Memory B cell (primary cell): ENCODE data around the gene KLHL8.
"Not testable (repeated sequence)": the region's sequence is repeated elsewhere in the genome, so short reads cannot be mapped to it uniquely, and the experiment has no call there.

Source experiments
- ATAC-seq: fragments of 150-1000 bp; cut with Tn5 transposase; 2 replicates; pipeline ENCODE4 v1.10.0; 2021; ENCODE audit warnings: low read depth, mild to moderate bottlenecking, moderate library complexity
- DNase-seq, 2 donors: peaks; one replicate each; pipeline ENCODE4 v3.0.0; 2022; ENCODE audit warnings: low spot score in 2 of 2
- H3K27ac Mint-ChIP-seq: one replicate; pipeline ENCODE4 v1.8.0; 2022; ENCODE audit warnings: mild to moderate bottlenecking, moderate library complexity, mixed read lengths
- H3K27me3 Mint-ChIP-seq: one replicate; pipeline ENCODE4 v1.8.0; 2022; ENCODE audit warnings: mixed read lengths
- H3K36me3 Mint-ChIP-seq: one replicate; pipeline ENCODE4 v1.8.0; 2022; ENCODE audit warnings: mild to moderate bottlenecking, mixed read lengths
- H3K4me1 Mint-ChIP-seq: one replicate; pipeline ENCODE4 v1.8.0; 2022; ENCODE audit warnings: mixed read lengths
- H3K4me3 Mint-ChIP-seq: one replicate; pipeline ENCODE4 v1.8.0; 2022; ENCODE audit warnings: mild to moderate bottlenecking, moderate library complexity, mixed read lengths
- H3K9me3 Mint-ChIP-seq: one replicate; pipeline ENCODE4 v1.8.0; 2022; ENCODE audit warnings: mixed read lengths

Gene KLHL8

GRCh38 chr4:87180767-87181166 is 39.7 kb downstream of the KLHL8 start:
- H3K27ac Mint-ChIP-seq: no peak overlapping the region
- DNase-seq: no peak
- H3K27me3 Mint-ChIP-seq: no peaks in the 10 kb centered on the region
- H3K9me3 Mint-ChIP-seq: no peaks in the 10 kb centered on the region
- H3K36me3 Mint-ChIP-seq: peaks cover 9% of the 10 kb centered on the region
- no peak overlapping the region for H3K4me3 Mint-ChIP-seq
- peaks cover 2% of the 10 kb centered on the region for H3K4me1 Mint-ChIP-seq
- ATAC-seq: no peak

- H3K27me3 Mint-ChIP-seq: no peaks in the 10 kb centered on the region
- no peak for DNase-seq
- no peak overlapping the region for H3K27ac Mint-ChIP-seq
- H3K4me1 Mint-ChIP-seq: peaks cover 2% of the 10 kb centered on the region
- no peak for ATAC-seq
- H3K9me3 Mint-ChIP-seq: no peaks in the 10 kb centered on the region
- H3K4me3 Mint-ChIP-seq: no peak overlapping the region
- H3K36me3 Mint-ChIP-seq: peaks cover 13% of the 10 kb centered on the region
These were observed 40.7 kb downstream of the KLHL8 start for GRCh38 chr4:87179751-87180150.

GRCh38 chr4:87174672-87175071 is 45.7 kb downstream of the KLHL8 start:
- Mint-ChIP-seq H3K4me3 (no peak overlapping the region), H3K9me3 (no peaks in the 10 kb centered on the region), H3K36me3 (peaks cover 17% of the 10 kb centered on the region), H3K27me3 (no peaks in the 10 kb centered on the region), H3K4me1 (no peaks in the 10 kb centered on the region), H3K27ac (no peak overlapping the region)
- DNase-seq (no peak), ATAC-seq (no peak)

GRCh38 chr4:87171944-87172343 is 48.5 kb downstream of the KLHL8 start:
- no peaks in the 10 kb centered on the region for H3K9me3 Mint-ChIP-seq
- no peak for DNase-seq
- ATAC-seq: no peak
- H3K4me1 Mint-ChIP-seq: no peaks in the 10 kb centered on the region
- no peak overlapping the region for H3K4me3 Mint-ChIP-seq
- H3K36me3 Mint-ChIP-seq: peaks cover 15% of the 10 kb centered on the region
- H3K27ac Mint-ChIP-seq: no peak overlapping the region
- H3K27me3 Mint-ChIP-seq: no peaks in the 10 kb centered on the region

- no peak for ATAC-seq
- Mint-ChIP-seq H3K4me1 (no peaks in the 10 kb centered on the region), H3K27ac (no peak overlapping the region), H3K9me3 (no peaks in the 10 kb centered on the region), H3K4me3 (no peak overlapping the region), H3K36me3 (peaks cover 15% of the 10 kb centered on the region), H3K27me3 (no peaks in the 10 kb centered on the region)
- no peak for DNase-seq
These were observed 54.0 kb downstream of the KLHL8 start for GRCh38 chr4:87166296-87166854.

GRCh38 chr4:87165892-87166291 is 54.5 kb downstream of the KLHL8 start:
- Mint-ChIP-seq H3K27me3 (no peaks in the 10 kb centered on the region), H3K36me3 (peaks cover 15% of the 10 kb centered on the region)

GRCh38 chr4:87153078-87153870 is 67.1 kb downstream of the KLHL8 start:
- Mint-ChIP-seq H3K27me3 (no peaks in the 10 kb centered on the region), H3K27ac (no peak overlapping the region), H3K4me3 (no peak overlapping the region), H3K36me3 (no peaks in the 10 kb centered on the region), H3K4me1 (peaks cover 2% of the 10 kb centered on the region), H3K9me3 (no peaks in the 10 kb centered on the region)
- ATAC-seq (no peak), DNase-seq (no peak)

More at GRCh38 chr4:87165892-87166291, 54.5 kb downstream of the KLHL8 start:
- H3K4me1 Mint-ChIP-seq: no peaks in the 10 kb centered on the region
- DNase-seq (no peak), ATAC-seq (no peak)
- H3K9me3 Mint-ChIP-seq: no peaks in the 10 kb centered on the region
- no peak overlapping the region for H3K27ac Mint-ChIP-seq
- no peak overlapping the region for H3K4me3 Mint-ChIP-seq

GRCh38 chr4:87152310-87153041 is 67.9 kb downstream of the KLHL8 start:
- ATAC-seq (no peak), DNase-seq (no peak)
- H3K27me3 Mint-ChIP-seq: no peaks in the 10 kb centered on the region
- no peaks in the 10 kb centered on the region for H3K36me3 Mint-ChIP-seq
- no peaks in the 10 kb centered on the region for H3K9me3 Mint-ChIP-seq
- H3K27ac Mint-ChIP-seq: no peak overlapping the region
- H3K4me1 Mint-ChIP-seq: peaks cover 2% of the 10 kb centered on the region
- no peak overlapping the region for H3K4me3 Mint-ChIP-seq

GRCh38 chr4:87151730-87152129 is 68.7 kb downstream of the KLHL8 start:
- DNase-seq (no peak), ATAC-seq (no peak)
- Mint-ChIP-seq H3K4me1 (peaks cover 2% of the 10 kb centered on the region), H3K4me3 (no peak overlapping the region), H3K36me3 (no peaks in the 10 kb centered on the region), H3K9me3 (no peaks in the 10 kb centered on the region), H3K27me3 (no peaks in the 10 kb centered on the region), H3K27ac (no peak overlapping the region)

GRCh38 chr4:87150498-87151261 is 69.7 kb downstream of the KLHL8 start:
- no peaks in the 10 kb centered on the region for H3K36me3 Mint-ChIP-seq
- DNase-seq: peak; percentile 57 to 63
- peaks cover 2% of the 10 kb centered on the region for H3K4me1 Mint-ChIP-seq
- no peak overlapping the region for H3K27ac Mint-ChIP-seq
- H3K27me3 Mint-ChIP-seq: no peaks in the 10 kb centered on the region
- H3K4me3 Mint-ChIP-seq: no peak overlapping the region
- no peaks in the 10 kb centered on the region for H3K9me3 Mint-ChIP-seq
- ATAC-seq: peak; percentile 65

- DNase-seq (no peak), ATAC-seq (no peak)
- H3K27ac Mint-ChIP-seq: peak overlapping the region; percentile 58
- no peaks in the 10 kb centered on the region for H3K27me3 Mint-ChIP-seq
- H3K4me3 Mint-ChIP-seq: no peak overlapping the region
- H3K9me3 Mint-ChIP-seq: no peaks in the 10 kb centered on the region
- no peaks in the 10 kb centered on the region for H3K36me3 Mint-ChIP-seq
- H3K4me1 Mint-ChIP-seq: peaks cover 2% of the 10 kb centered on the region
These were observed 73.3 kb downstream of the KLHL8 start for GRCh38 chr4:87147116-87147515.

GRCh38 chr4:87145934-87146333 is 74.5 kb downstream of the KLHL8 start:
- not testable (repeated sequence) for H3K4me1 Mint-ChIP-seq, H3K9me3 Mint-ChIP-seq, ATAC-seq, H3K36me3 Mint-ChIP-seq, H3K27me3 Mint-ChIP-seq, H3K4me3 Mint-ChIP-seq, DNase-seq
- peak overlapping the region; percentile 58 for H3K27ac Mint-ChIP-seq

GRCh38 chr4:87144356-87144755 is 76.1 kb downstream of the KLHL8 start:
- peaks cover 10% of the 10 kb centered on the region for H3K36me3 Mint-ChIP-seq
- H3K4me1 Mint-ChIP-seq: no peaks in the 10 kb centered on the region
- no peak for ATAC-seq

GRCh38 chr4:87141428-87141827 is 79.0 kb downstream of the KLHL8 start:
- H3K9me3 Mint-ChIP-seq: no peaks in the 10 kb centered on the region
- no peak overlapping the region for H3K27ac Mint-ChIP-seq
- no peak for ATAC-seq
- DNase-seq: no peak
- H3K36me3 Mint-ChIP-seq: peaks cover 15% of the 10 kb centered on the region
- no peak overlapping the region for H3K4me3 Mint-ChIP-seq
- H3K4me1 Mint-ChIP-seq: no peaks in the 10 kb centered on the region
- H3K27me3 Mint-ChIP-seq: no peaks in the 10 kb centered on the region

More at GRCh38 chr4:87144356-87144755, 76.1 kb downstream of the KLHL8 start:
- DNase-seq: no peak
- no peaks in the 10 kb centered on the region for H3K27me3 Mint-ChIP-seq
- no peak overlapping the region for H3K4me3 Mint-ChIP-seq
- no peaks in the 10 kb centered on the region for H3K9me3 Mint-ChIP-seq
- H3K27ac Mint-ChIP-seq: no peak overlapping the region
